Esophagus mucosa (tissue), 1 donor: ENCODE measurements around the gene AK4. TPM values are rescaled to one million over a fixed set of nuclear protein-coding genes. Genes with fewer than 3 reads are reported as not detected.

Experiments
- ATAC-seq: fragments of 200-7000 bp; cut with Tn5 transposase; one replicate; pipeline ENCODE4 v1.9.1; 2020
- total RNA-seq: library from RNA; stranded (reverse); gene quantifications from one replicate; pipeline ENCODE4 v1.2.4, GENCODE V29; 2023
- donor health status: DM: yes; HTN: yes; CAD: no.

The AK4 gene
- total RNA-seq, 1 donor from 2014 or later: 51.6 TPM

DNA sequence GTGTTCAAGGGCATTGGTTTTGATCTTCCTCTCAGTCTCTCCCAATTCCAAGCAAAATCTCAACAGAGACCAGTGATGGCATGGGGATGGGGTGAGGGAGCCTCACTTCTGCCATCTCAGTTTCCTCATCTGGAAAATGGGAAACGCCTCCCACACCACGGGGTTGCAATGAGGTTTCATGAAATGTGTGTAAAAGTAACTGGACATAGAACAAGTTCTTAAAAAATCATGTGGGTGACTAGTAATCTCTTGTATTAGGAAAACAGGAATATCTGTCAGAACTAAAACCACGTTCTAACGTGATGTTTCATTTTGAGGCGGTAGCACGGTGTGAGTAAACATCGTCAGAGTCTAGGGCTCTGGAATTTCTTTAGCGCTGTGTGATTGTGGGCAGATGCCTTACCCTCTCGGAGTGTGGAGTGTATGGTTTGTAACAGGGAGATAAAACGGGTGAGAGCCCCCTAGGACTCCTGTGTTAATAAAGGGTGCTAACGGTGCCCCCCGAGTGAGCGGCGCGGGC is 105.9 kb downstream of the AK4 start:
- no peak for ATAC-seq

DNA sequence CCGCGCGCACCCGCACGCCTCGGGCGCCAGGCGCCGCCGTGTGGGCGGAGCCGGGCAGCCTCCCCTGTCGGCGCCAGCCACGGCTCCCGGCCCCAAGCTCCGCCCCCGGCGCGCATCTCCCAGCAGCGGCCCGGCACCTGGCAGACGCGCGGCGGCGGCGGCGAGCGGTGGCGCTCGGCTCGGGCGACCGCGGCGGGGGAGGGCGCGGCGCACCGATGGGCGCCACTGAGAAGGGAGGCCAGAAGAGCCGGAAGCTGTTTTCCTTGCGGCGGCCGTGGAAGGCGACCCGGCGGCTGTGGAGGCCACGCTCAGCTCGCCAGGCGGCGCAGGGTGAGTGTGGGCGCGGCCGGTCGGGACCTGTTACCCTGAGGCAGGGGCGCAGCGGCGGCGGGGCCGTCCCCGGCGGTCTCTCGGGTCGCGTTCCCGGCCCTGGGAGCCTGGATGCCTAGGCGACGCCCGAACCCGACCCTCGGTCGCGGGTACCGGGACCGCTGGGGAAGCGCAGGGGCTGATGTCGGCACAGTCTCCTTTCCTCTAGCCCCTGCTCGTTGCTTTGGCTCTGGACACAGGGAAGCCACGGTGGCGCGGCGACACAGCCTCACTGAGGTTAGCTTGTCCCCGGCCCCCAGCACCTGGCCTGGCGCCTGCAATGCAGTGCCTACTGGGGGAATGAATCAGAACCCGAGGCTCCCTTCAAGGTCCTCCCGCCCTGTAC is 106.5 kb downstream of the AK4 start:
- peak; percentile 90 for ATAC-seq

DNA sequence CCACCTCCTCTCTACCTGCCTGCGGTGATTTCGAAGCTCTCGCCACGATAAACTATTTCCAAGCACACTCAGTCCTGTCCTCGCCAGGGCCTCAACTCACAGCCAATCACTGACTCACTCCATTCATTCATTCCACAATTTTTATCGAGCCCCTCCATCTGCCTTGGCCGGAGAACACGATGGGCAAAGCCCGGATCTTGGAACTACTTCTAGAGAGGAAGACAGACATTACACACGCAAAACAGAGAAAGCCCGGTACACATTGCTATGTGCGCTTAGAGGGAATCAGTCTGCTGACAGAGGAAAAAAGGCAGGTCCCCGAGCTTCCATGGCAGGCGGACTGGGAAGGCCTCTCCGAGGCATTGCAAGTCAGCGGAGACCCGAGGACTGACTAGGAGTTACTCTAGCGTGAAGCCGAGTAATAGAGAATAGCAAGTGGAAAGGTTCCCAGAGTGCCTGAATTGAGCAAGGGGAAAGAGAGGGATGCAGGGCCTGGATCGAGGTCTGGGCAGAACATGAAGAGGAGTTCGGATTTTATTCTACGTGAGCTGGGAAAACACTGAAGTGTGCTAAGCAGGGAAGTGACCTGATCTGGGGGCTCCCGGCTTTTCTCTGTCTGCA is 107.1 kb downstream of the AK4 start:
- ATAC-seq: no peak

DNA sequence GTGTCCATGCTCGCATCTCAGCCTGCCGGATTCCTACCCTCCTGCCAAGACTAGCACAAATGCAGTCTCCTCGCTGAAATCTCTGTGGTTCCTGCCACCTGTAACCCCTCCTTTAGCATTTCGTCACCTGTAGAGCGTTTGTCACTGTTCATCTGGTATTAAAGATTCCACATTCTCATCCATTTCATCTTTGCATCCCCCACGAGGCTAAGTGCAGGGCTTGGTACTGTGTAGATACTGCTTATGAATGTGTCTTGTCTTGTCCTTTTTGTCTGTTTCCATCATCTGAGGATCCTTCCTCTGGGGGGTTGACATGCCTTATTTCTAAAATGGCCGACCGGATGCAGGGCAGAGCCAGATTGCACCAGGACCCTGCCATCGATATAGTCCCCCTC is 107.7 kb downstream of the AK4 start:
- ATAC-seq: no peak

GRCh38 chr1:65256860-65257708 is 109.1 kb downstream of the AK4 start:
- no peak for ATAC-seq

- ATAC-seq: no peak
Observed at GRCh38 chr1:65258106-65258505, 110.1 kb downstream of the AK4 start.

GRCh38 chr1:65259816-65260215 is 111.8 kb downstream of the AK4 start:
- no peak for ATAC-seq

DNA sequence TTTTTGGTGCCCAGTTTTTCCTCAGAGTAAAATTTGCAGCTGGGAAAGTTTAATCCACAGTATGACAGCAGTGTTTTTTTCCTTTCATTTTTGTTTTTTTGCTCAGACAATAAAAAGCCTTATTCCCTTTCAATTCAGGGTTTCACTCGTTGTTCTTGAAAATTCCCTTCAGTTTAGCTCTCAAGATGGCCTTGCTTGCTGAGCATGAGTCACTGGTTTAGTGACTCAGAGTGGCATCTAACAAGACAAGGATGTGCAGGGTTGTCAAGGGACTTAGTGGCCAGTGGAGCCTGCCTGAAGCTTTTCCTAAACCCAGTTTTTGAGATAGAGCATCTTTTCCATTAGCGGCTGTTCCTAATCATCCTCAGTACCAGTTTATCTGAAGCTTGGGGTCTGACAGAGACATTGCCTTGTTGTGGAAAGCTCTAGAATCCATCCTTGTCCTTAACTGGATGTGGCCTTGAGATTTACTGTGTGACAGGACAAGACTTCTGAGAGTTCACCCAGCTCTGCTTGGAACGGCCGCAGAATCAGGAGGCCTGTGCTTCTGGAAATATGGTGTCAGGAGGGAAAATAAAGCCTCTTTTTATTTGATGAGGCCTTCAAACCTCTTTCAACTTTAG is 113.0 kb downstream of the AK4 start:
- ATAC-seq: peak; percentile 75

GRCh38 chr1:65263286-65263685 is 115.3 kb downstream of the AK4 start:
- ATAC-seq: no peak

GRCh38 chr1:65264197-65264929 is 116.4 kb downstream of the AK4 start:
- ATAC-seq: no peak

DNA sequence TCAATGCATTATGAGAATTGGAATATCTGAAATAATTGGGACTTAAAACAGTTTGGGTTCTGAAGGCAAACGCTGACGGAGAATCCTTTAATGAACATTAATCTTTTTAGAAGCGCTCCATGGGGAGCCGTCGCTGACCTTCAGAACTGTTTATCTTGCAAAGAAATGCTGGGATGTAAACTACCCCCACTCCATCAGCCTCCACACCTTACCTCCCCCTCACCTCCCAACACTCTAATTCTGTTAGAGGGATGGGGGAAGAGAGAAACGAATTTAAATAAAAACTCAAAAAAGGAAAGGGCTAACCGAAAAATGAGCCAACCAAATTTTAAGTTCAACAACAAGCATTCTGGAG is 117.3 kb downstream of the AK4 start:
- ATAC-seq: no peak

DNA sequence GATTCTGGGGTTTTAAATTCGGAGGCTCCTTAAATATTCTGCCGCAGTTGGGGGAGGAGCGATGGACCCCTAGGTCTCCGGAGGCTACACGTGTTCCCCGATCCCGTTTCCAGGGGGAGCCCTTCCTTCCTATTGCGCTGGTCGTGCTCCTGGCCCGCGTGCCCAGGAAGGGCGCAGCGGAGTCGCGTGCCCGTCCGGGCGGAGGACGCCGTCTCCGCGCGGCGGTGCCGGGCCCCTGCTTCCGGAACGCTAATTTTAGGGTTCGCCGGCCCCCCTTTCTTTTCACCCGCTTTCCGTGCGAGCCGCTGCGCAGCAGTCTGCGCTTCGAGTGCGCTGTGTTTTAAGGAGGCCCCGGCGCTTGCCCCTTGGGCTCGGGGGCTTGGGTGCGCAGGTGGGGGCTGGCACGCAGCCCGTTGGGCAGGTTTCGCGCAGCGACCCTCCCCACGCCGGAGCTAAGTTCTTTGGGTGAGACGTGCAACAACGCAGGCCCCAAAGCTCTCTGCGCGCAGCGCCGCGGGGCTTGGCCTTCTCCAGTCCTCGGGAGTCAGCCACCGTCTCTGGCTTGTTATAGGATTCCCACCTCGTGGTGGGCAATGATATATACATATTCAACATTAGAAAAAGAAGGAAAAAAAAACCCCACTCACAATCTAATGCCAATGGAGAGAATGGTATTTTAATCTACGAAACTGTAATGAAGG is 117.8 kb downstream of the AK4 start:
- ATAC-seq: peak; percentile 63

DNA sequence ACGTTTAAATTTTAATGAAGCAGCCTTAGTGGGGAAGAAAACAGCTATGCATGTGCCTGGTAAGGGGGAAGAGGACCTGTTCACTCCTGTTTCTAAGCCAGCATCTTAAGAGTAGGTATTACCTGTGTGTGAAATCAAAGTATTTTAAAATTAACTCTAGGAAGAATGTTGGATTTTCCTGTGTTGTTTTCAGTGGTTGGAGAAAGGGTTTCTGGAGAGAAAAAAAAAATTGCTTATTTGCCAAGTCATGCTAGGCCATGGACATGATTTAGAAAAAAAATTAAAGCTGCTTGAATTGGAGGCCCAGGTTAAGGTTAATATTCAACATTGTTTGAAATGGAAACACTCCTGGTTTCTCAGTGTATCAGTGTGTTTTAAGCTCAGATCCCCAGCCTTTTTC is 118.5 kb downstream of the AK4 start:
- ATAC-seq: no peak

DNA sequence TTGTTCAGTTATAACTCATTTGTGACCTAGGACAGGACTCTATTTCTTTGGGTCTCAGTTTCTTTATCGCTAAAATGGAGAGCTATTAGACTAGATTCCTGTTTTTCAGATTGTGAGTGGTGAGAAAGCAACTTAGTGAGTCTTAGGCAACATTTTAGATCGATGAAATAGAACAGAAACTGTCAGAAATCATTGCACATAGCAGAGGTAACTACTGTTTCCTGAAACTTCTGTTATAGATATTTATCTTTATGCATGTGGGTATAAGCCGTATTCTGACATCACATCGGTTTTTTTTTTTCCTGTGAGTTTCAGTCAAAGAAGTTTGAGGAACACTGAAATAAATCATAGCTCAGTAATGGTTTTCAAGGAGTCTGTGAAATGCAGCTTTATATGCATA is 119.3 kb downstream of the AK4 start:
- ATAC-seq: no peak

DNA sequence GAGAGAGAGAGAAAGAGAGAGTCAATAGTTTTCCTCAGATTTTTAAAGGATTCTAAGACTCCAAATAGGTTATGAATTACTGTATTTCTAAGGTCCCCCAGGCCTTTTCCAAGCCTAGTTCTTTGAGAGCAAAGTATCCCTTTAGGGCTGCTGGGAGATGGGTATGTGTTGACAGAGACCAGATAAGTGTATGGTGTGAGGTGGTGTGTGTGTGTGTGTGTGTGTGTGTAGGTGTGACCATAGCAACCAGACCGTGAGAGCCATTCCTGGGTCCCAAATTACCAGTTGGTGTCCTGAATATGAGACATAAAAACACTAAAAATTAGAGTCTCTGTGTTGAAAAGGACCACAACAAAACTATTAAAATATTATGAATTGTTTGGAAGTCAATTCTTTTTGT is 119.7 kb downstream of the AK4 start:
- ATAC-seq: no peak

DNA sequence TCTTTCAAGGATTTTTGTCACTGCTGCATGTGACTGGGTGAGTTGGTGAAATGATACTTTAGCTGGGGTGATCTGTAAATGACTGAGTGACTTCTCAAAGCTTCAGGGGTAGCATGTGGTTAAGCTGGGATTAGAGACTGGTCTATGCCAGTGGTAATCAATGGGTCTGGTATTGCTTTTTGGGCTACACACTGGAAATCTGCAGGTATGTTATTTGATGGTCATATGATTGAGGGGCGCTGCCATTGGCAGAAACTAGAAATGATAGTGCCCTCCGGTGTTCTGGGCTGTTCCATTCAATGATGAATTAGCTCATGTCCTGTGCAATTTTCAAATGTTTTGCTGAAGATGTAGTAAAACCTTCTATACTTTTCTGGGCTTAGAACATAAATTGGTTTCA is 121.6 kb downstream of the AK4 start:
- ATAC-seq: no peak

- ATAC-seq: no peak
Observed at GRCh38 chr1:65276197-65276939, 128.4 kb downstream of the AK4 start.

DNA sequence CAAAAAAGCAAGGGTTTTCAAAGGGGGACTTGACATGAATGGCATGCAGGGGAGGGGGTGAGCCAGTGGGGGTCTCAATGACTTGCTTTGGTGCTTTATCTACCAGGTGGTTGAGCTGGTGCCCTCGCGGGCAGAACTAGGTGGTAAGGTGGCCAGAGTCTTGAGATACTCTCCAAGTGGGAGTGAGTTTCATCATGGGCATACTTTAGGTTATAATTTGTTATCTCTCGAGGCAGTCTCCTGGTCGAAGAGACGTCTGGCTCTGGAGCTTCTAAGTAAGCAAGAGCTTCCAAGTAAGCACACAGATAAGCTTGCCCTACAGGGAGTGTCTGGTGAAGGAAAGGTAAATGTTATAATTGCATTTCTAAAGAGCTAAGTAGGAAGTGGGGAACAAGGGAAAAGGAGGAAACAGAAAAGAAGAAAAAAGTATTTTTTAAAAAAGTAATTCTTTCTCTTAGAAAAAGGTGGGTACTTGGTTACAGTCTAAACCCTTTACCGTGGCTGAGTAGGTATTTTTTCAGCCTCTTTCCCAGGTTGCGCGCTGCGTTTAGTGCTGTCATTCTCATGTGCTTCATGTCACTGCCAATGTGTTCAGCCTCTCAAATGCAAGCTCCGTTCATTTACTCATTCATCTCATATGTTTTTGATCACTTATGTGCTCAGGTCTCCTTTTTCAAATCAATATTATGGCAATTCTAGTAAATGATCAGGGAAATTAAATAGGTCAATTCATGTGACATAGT is 129.8 kb downstream of the AK4 start:
- ATAC-seq: no peak

DNA sequence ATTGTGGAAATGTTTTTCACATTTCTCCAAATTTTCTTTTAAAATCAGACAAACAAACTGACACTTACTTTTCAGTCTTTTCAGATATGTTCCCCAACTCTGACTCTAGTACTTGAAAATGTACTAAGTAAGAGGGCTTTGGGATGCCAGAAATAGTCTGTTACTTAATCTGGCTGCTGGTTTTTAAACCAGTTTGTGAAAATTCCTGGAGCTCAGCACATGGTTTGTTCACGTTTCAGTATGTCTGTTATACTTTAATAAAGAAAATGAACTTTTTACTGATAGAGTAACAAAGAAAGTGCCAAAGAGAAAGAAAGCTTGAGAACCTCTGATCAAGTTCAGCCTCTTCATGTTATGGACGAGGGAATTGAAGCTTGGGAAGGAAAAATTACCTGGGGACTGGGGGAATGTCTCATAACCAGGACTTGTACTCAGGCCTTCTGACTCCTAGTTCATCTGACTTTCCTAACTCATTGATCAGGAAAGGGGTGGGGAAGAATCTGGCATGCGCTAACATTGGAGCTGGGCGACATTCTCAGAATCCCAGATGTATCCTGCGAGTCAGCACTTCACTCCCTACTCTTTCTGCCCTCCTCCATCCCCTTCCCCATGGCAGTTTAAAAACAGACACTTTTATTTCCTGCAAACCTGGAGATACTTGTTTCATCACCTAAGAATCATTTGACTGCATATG is 130.5 kb downstream of the AK4 start:
- ATAC-seq: no peak
